ENCODE measurements around the gene OTUB2.

Gene OTUB2

DNA sequence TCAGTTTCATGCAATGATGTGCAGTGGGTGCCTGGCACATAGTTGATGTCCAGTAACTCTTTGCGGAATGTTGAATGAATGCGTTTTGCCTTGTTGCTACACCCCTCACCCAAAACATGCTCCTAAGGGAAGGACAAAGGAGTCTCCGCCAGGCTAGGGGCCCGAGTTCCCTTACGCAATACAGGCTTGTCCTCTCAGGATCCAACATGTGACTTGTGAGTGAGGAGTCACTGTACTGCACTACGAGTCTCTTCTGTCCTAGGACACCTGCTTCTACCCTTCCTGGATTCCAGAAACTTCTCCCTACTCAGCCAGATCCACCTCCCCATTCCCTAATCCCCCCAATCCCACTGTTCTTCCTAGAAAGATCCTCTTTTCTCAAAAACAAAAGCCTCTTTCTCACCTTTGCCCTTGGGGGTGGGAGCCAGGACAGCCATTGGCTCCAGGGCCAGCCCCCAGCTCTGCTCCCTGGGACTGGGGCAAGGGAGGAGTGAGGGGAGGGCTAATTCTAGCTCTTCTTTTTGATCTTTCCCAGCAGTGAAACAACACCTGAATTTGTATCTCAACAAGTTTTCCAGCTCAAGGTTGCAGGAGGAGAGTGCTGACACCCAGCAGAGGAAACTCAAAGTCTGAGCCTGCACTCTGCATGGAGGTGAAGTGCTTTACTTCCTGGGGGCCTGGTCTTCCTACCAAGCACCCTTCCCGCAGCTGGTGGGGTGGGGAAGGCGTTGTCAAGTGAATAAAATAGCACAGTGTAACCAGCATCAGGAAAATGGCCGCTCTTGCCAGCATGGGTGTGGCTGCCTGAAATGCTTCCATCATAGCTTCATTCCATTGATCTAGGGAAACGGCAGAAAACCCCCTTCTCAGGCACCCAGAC is 3.4 kb upstream of the OTUB2 start:
- DNase-seq: no peak

DNA sequence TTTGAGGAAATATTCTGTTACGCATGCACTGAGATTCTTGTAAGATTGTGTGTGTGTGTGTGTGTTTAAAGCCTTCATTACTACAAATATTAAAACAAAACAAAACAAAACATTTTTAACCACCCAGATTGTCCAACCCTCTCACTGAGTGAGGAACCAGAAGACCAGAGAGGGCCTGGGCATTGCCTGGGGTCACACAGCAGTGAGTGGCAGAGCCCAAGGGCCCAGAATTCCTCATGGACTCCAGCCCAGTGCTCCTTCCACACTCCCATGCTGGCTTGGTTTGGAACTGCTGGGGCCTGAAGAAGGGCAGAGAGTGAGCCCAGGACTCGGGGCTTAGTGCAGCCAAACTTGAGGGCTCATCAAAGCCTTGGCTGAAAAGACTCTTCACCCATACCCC is 1.6 kb upstream of the OTUB2 start:
- no peak for DNase-seq

DNA sequence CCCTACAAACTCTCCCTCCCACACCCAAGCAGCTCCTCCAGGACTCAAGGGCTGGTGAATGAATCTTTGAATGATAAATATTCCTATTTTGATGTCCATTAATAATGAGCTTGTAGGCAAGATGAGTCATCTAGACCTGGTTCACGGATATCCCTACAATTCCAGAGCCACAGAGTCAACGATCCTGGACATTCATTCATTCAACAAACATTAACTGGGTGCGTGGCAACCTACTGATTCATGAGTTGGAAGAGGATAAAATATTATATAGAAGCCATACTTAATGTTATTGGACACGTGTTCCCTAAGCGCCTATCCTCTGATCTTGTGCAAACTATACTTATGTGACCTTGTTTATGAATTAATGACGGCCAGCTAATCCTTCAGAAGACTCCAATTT is 420 bp upstream of the OTUB2 start:
- no peak for DNase-seq

DNA sequence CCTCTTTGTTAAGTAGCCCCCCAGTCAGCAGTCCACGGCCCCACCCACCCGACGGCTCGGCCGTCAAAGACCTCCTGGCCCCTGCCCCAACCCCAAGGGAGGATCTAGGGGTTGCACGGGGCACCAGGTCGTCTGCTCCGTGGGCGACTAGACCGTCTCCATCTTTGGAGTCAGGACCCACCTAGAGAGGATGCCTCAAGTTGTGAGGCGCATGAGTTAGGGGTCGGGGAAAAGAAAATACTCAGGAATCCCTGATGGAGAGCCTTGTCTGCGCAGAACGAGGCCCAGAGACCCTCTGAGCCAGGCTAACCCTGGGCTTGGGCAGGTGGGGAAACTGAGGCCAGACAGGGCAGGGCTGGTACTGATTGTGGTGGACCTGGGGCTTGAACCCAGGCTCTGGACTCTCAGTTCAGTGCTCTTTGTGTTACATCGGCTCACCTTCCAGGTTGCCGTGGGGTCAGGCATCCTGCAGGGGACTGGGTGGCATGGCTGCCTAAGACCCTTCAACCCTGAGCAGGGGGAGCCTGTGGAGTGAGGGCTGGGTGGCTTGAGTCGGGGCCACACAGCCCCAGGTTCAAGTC is 839 bp downstream of the OTUB2 start:
- no peak for DNase-seq

DNA sequence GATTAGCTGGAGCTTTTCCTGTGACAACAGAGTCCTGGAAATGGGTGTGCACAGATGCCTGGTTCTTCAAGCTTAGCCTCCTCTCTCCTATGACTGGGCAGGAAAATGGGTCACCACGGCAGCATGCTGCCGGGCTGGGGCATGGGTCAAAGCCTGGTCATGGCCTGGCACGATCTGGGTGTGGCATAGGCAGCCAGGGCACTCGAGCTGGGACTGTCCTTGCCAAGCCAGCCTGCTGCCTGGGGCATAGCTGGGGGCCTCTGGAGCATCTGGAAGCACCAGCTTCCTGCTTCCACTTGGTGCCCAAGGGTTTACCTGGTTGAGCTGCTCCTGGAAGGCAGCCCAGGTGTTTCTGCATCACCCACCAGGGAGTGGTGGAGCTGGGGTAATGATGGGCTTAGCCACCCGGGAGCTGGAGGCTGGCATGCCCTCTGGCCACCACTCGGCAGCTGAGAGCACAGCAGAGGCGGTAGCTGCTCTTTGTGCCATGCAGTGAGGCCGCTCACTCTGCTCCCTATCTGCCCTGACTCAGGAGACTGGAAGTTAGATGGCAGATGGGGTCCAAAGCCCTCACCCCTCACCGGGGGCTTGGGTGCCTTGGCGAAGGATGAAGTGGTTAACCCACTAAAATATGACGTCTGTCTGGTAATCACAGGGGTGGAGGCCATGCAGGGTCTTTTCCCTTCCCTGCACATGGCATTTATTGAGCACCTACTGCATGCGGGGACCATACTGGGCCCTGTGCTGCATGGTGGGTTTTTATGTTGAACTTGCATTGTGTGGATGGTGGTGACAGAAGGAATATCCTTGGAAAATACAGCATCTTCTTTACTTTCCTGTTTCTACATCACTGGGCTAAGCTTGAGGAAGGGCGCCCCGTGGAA is 1.7 kb downstream of the OTUB2 start:
- DNase-seq: no peak

DNA sequence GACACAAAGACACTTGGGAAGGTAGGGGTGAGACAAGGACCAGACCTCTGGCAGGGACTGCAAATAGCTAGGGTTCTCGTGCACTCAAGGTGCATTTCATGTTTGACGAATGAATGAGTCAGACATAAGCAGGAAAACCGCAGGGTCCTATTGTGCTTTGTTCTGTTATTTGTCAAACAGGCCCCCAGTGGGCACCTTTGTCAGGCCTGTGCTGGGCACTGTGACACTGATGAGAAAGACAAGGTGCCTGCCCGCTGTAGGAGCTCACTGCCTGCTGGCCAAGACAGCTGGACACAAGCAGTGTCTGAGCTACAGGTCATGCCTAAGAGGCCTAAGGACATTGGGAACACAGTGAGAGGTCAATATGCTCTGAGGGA is 2.3 kb downstream of the OTUB2 start:
- peak; percentile 12 for DNase-seq

DNA sequence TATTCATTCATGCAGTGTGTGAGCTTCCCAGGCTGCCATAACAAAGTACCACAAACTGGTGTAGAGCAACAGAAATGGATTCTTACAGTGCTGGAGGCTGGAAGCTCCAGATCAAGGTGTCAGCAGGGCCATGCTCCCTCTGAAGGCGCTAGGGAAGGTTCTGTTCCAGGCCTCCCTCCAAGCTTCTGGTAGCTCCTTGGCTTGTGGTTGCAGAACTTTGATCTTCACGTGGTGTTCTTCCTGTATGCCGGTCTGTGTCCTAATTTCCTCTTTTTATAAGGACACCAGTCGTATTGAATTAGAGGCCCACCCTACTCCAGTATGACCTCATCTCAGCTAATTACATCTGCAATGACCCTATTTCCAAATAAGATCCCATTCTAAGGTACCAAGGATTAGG is 3.1 kb downstream of the OTUB2 start:
- no peak for DNase-seq

DNA sequence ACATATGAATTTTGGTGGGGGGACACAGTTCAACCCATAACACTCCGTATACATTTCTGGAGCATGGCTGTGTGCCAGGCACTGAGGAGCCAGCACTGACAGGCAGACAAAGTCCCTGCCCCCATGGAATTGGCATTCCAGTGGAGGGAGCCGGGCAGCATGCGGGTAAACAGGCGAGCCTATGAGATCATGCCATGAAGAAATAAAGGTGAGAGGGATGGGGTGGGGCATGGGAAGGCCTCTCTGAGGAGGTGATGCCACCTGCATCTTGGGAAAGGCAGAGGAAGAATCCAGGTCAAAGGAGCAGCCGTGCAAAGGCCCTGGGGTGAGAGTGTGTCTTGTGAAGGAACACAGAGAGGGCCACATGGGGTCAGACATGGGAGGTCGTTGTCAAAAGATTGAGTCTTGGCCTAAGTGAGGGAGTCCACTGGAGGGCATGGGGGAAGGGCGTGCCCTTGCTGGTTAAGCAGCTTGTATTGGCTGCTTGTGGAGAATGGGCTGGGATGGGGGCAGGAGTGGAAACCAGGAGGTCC is 3.6 kb downstream of the OTUB2 start:
- DNase-seq: no peak

DNA sequence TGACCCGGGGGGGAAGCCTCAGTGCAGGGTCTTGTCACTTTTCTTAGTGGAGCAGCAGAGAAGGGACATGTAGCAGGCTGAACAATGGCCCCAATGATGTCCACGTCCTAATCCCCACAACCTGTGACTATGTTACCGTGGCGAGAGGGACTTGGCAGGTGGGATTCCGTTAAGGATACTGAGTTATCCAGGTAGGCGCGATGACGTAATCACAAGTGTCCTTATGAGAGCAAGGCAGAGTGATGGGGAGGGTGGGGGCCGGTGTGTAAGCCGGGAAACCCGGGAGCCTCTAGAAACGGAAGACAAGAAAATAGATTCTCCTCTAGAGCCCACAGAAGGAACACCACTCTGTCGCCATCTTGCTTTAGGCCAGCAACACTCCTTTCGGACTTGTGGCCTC is 4.4 kb downstream of the OTUB2 start:
- DNase-seq: no peak

DNA sequence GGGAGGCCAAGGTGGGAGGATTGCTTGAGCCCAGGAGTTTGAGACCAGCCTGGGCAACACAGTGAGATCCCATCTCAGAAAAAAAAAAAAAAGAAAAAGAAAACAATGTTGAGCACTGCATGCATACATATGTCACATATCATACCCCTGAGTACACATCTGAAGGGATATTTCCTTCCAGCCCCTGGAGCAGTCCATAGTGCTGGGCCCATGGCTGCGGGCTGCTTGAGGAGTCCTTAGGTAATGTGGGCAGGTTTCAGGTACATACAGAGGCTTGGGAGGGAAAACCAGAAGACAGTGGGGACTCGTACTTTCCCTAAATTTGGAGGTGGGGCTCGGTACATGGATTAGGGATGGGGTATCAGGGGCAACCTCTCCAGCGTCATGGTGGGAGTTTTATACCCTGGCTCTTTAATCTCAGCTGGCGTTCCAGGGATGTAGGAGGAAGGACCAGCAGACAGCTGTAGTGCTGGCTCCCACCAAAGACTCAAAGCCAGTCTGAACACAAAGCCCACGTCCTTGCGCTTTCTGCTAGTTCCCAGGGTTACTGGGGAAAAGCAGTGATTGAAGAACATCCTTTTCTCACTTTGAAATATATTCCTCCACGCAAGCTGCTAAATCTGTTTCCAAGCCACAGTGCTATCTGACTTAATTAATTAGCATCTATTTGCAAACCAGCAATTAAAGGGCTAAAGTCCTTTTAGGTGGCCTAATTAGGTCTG is 5.2 kb downstream of the OTUB2 start:
- DNase-seq: no peak

DNA sequence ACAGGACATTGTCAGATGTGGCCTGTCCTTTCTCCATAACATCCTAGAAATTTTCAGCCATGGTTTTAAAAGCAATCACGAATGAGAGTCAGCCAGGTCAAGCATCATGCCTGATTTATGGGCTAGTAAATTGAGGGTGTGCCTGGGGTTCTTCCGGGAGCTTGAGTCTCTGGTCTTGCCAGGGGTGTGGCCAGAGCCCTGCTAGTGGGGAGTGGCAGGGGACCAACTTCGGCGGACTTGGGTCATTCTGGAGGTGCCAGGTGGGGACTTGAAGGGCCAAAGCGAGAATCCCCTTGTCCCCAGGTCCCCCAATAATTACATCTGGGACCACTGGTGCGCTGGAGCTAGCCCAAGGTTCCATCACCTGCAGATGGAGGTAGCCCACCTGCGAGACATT is 5.7 kb downstream of the OTUB2 start:
- no peak for DNase-seq

DNA sequence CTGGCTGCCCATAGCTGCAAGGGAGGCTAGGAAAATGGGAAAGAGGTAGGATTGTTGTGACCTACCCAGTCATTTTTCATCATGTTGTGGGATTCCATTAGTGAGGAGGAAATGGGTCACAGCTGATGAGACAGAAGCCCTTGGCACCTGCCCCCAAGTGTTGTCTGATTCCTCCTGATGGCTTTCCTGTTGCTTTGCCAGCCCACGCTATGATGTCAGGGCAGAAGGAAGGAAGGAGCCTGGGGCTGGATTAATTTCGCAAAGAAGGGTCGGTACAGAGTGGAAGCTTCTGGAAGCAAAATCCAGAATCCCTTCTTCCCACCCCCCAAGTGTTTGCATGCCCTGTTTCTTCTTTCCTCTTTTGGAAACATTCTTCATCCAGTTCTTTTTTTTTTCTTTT is 8.7 kb downstream of the OTUB2 start:
- DNase-seq: no peak

DNA sequence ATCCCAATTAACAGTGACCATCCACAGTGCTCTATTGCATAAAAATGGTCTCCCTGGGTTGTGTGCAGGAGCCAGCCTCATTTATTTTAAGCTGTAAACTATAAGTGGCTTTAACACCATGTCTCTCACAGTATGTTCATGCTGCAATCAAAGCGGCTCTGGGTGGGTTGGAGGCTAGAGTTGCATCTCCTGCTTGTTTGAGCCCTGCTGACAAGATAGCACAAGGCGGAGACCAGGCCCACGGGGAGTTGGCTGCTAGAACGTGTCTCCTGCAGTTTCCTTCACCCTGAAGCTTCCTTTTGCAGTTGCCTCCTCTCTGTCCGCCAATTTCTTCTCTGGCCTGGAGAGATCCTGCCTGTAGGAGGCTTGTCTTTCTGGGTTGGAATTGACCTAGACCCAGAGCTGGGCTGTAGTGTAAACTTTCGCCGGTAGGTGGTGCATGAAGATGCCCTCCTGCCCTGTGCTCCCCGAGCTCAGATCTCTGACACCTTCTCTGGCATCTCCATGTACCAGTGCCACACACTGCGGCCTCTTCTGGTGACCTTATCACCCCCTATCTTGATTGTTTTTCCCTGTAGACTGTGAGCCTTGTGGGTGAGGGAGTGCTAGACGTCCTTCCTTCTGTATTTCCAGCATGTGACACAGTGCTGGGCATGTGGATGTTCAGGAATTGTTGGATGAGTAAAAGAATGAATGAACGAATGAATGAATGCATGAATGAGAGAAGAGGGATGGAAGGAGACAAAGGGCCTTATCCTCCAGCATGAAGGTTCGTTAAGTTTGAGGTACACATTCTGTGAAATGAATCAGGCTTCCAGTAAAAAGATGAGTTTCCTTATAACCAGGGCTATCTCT is 10.4 kb downstream of the OTUB2 start:
- peak; percentile 69 for DNase-seq

DNA sequence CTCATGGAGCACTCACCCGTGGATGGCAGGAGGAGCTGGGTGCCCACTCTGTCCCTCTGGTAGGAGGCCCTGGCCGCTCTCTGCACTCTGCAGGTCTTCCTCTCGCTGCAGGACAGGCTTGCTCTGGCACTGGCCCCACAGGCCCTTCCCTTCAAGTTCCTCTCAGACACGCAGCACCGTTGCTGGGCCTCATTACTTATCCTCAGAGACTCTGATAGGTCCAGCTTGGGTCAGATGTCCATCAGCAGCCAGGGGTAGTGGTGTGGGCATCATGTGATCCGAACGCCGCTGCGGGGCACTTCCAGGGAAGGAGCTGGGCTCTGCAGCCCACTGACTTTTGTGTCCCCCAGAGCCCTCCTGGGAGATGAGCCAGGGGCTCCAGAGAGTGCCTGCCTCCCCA is 11.8 kb downstream of the OTUB2 start:
- no peak for DNase-seq

DNA sequence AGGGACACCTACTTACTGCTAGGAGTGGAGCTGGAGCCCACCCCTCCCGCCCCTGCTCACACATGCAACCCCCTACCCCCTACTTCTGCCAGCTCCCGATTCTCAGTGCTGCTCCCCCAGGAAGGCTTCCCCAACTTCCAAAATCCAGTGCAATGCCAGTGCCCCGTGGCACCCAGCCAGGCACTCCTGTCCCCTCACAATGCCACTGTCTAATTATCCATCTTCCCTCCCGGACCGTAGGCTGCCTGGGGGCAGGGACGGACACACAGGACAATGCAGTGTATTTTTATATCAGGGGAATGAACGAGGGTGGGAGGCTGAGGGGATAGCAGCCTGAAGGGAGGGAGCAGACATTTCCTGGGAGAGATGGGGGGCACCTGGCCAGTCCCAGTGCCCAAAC is 12.4 kb downstream of the OTUB2 start:
- DNase-seq: no peak

DNA sequence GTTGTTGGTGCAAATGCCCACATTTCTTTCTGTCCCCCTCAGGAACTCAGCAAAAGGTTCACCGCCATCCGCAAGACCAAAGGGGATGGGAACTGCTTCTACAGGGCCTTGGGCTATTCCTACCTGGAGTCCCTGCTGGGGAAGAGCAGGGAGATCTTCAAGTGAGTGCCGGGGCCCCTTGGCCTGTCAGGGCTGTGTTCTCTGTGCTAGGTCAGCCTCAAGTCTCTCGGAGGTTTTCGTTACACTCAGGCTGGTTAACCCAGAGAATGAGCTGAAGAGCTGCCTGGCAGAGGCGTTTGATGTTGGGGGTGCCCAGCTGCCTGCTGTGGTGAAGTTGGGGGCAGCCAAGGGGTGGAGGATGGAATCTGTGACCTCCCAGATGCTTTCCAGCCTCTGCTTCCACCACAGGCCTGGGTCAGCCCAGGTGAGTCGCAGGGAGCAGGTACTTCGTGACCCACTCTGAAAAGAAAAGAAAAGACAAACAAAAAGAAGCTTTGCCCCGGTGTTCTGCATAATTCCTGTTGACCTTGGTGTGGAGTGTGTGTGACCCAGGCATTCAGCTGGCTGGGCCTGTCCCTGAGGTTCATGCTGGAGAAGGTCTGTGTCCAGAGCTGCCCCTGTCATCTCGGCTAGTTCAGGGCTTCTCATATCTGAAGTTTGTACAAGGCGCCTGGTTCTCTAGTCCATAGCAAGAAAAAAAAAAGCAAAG is 12.9 kb downstream of the OTUB2 start:
- no peak for DNase-seq

DNA sequence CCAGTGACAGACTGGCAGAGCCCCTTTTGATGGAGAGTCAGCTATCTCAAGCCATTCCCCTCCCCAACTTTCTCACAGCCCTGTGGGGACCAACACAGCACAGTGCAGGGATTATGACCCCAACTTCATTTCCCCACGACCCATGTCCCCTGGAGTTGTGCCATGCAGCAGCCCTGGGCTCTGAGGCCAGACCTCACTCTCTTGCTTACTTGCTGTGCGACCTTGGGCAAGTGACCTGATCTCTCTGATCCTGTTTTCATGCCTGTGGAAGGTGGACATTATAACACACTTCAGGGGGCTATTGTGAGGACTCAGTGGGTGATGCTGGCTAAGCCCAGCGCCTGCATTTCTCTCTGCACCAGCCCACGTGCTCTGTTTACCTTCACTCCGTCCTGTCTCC is 14.1 kb downstream of the OTUB2 start:
- no peak for DNase-seq

DNA sequence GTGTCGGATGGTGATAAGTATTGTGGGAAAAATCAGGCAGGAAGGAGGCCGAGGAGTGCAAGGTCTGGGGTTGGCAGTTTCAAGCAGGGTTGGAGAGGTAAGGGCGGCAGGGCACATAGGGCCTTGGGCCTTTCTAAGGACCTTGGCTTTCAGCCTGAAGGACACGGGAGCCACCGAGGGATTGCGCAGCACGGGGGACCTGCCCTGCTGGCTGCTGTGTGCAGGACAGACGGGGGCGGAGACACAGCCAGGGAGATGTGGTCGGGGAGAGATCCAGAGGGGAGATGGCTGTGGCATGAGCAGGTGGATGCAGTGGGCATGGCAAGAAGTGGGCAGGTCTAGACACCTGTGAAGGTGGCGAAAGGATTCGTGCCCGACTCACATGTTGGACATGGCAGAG is 14.7 kb downstream of the OTUB2 start:
- DNase-seq: no peak

DNA sequence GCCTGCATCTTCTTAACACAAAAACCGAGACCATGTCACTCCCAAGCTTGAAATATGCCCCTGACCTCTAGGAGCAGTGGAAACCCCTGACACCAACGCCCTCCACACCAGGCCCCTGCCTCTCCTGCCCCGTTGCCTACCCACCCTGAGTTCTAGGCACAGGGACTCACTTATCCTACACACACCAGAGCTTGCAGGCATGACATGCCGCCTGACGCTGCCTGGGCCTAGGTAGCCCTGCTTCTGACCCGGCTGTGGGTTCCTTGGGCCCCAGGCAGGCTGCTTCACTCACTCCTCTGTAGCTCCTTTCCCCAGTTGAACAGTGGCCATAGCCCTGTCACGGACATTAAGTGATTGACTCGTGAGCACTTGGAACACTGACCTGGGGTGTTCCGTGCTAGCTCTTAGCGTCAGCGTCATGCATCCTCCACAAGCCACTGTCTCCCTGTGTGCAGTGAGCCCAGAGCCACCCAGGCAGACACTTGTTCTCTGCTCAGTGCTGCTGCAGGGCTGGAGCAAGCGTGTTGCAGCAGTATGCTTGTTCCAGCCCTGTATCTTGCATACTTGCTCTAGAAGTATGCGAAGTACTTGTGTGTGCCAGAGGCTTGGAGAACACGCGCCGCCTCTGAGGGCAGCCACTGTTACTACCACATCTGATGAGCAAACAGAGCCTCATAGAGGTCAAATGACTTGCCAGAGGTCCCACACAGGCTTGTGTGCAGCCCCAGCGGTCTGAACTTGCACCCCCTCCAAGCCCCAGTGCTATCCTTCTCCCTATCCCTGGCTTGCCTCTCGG is 15.6 kb downstream of the OTUB2 start:
- no peak for DNase-seq

DNA sequence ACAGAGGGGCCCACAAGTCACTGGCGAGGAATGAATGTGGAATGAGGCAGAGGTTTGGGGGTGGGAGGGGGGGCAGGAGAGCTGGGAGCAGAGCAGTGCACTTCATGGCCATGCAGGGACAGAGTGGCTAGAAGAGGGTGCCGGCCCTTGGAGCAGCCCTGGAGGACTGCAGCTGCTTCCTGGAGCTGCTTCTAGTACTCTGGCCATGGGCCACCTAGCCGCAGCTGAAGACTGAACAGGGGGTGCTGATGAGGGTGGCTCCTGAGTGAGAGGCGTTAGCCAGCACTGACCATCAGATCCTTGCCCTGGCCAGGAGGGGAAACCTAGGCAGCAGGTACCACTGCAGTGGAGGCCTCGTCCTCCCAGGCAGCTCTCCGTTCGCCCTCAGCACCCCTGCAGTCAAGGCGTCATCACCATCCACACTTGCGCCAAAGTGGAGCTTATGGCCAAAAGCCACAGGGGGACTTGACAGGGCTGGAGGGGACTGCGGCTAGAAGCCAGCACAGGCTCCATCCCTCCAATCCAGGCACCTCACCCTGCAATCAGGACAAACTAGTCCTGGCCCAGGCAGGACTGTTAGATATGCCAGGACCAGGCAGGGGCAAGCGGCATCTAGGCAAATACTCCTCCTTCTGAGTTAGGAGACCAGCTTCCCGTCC is 16.4 kb downstream of the OTUB2 start:
- DNase-seq: no peak
